NCI-H2227 (cell line): ENCODE measurements around the gene TIPARP.

Experiments
- DNase-seq: peaks from one replicate; lab custom pipeline; 2025; ENCODE audit not compliant: unreplicated experiment; lab: John Stamatoyannopoulos, UW

TIPARP gene

GRCh38 chr3:156675830-156676767 lies 1.7 kb downstream of the TIPARP start:
- peak; percentile 25 for DNase-seq

GRCh38 chr3:156676768-156677479 lies 2.5 kb downstream of the TIPARP start:
- DNase-seq: no peak

DNA sequence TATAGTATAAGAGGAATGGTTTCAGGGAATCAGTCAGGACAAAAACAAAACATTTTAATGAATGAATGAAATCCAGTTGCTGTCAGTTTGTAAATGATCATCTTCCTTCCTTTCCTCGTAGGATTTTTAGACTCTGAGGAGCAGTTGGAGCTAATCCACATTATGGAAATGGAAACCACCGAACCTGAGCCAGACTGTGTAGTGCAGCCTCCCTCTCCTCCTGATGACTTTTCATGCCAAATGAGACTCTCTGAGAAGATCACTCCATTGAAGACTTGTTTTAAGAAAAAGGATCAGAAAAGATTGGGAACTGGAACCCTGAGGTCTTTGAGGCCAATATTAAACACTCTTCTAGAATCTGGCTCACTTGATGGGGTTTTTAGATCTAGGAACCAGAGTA lies 3.1 kb downstream of the TIPARP start:
- DNase-seq: no peak

- DNase-seq: no peak
Measured at GRCh38 chr3:156678197-156678596, 3.8 kb downstream of the TIPARP start.

DNA sequence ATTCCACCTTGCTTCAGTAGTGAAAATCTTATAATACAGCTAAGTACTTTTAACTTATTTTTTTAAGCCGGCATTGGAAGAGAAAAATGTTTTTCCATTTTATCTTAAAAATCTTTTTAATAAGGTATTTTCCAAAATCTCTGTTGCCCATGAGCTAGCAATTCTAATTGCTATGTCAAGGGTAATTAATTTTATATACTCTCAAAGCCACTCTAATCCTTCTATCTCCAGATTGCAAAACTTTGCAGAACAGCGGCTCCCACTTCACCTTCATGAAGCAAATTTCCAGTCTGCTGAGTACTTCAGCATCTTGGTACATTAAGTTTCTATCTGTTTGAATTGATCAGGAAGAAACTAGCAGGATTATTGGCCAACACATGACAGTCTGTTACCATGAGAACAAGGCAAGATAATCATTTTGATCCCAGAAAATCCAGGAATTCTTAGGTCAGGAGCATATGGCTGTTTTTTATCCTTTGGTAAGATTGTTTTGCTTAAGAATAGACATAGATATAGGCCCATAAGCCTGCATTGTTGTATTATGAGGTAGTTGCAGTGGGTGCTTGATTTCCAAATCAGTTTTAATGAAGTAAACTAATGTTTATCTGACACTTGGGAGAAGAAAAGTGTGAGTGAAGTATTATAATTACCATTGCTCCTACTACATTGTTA lies 6.0 kb downstream of the TIPARP start:
- DNase-seq: no peak

GRCh38 chr3:156681002-156681401 lies 6.6 kb downstream of the TIPARP start:
- peak; percentile 43 for DNase-seq

GRCh38 chr3:156682501-156682900 lies 8.1 kb downstream of the TIPARP start:
- no peak for DNase-seq

DNA sequence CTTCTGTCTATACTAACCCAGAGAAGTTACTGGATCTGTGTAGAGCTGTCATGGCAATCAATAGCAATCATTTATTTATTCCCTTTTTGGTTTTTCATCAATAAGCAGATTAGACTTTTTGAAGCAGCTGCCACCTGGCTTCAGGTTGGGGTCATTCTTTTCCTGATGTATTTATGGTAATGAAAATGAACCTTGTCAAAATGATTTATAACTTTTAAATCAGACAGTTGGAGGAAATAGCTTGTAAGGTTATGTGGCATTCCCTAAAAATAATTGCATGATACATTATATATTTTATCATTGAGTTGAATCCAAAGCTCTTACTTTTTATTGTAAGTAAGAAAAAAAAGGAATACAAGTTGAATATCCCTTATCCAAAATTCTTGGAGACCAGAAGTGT lies 8.6 kb downstream of the TIPARP start:
- no peak for DNase-seq

GRCh38 chr3:156685198-156685597 lies 10.8 kb downstream of the TIPARP start:
- DNase-seq: no peak

DNA sequence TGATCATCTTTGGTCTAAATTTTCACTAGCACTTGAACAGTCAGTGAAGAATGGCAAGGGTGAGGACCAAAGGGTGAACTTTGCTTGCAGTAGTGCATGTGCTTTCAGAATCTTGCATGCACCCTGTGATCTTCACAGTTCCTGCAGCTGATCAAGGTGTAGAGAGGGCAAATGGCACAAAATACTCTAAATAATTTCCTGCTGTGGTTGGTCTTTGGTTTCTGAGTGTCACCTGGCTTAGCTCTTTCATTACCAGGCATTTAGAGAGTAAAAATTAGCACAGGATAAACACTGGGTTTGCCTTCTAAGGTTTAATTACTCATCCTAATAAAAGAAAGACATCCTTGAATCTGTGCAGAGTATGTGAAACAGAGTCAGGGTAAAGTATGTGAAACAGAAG lies 11.4 kb downstream of the TIPARP start:
- DNase-seq: no peak

DNA sequence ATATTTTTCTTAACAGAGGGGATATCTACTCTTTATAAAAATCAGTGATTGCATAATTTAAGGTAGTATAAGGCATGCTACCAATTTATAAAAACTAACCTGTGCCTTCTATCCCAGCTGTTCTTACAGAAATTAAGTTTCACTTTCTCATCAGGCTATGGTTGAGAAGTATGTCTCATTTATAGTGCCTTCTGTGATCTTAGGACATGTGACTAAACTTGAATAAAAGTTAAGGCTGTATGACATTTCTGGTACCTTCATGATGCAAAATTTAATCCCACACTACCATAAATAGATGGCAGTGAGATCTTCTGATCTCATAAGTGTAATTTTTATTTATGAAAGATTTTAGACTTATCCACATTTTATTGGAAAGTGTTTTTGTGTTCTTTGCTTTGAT lies 12.6 kb downstream of the TIPARP start:
- no peak for DNase-seq

- DNase-seq: no peak
Measured at GRCh38 chr3:156688632-156689452, 14.5 kb downstream of the TIPARP start.

DNA sequence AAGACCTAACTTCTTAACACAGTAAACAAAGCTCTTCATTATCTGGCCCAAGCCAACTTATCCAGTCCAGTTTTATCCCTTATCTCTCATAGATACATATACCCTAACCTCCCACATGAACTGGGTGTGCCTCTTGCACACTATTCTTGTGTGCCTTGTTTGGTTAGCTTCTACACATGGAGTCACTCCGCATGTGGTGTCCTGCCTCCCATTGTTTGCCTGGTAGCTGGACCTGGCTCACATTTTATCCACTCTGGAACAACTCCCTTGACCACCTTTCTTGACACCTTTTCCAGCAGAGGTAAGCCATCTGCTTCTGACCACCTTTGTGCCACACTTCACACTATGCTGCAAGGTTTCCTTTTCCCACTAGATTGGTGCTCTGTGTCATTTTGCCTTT lies 15.2 kb downstream of the TIPARP start:
- no peak for DNase-seq

- DNase-seq: no peak
Measured at GRCh38 chr3:156691920-156692319, 17.5 kb downstream of the TIPARP start.

DNA sequence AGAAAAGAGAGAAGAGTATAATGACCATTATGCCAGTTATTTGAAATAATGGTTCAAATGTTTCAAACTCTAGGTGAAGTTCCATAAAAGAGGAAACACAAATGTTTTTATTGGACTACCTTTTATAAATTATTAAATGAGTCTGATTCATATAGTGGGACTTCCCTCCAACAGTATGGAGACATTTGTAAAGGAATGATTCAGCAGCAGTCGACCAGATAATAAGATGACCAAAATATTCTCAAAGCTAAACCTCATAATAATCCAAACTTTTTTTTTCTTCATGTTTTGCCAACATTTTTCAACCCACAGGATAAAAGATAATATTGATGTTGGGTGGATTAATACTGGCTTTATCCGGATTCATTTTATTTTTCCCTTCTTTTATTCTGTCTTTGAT lies 18.8 kb downstream of the TIPARP start:
- no peak for DNase-seq

GRCh38 chr3:156694536-156694935 lies 20.1 kb downstream of the TIPARP start:
- no peak for DNase-seq

GRCh38 chr3:156702367-156702766 lies 28.0 kb downstream of the TIPARP start:
- no peak for DNase-seq

- DNase-seq: no peak
Measured at GRCh38 chr3:156704370-156705036, 30.1 kb downstream of the TIPARP start.

DNA sequence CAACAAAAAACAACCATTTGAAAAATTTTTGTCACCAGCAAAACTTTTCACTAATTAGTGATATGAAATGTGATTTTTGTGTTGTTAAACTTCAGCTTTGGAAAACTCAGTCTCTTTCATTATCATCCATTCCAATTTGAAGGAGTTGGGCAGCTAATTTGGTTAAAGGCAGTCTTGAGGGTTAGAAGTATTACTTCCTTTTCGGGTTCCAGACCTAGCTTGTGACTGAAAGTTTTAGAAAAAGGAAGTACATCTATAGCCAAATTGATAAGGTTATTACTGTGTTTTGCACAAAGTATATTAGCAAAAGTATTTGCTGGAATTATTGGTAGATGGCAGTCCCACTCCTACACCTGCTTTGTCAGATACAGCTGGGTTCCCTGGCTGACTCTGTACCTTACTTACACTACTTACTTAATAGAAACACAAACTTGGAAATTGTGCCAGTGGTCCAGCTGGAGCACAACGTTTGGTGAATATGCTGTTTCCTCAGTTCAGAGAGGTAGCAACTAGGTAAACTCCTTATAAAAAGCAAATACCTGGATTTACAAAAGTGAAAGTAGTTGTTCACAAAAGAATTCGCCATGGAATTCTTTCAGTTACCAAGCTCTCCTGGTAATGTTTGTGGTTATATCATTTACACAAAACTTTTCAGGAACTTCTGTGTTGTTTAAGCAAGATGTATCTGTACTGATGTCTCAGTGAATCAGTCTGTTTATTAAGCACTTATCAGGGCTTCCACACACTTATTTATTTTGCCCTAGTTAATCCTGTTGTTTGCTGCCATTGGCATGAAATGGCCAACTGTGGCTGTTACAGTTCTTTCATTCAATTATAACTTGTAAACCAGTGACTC lies 31.6 kb downstream of the TIPARP start:
- no peak for DNase-seq
